Stimulated activated CD4-positive, alpha-beta T cell treated with anti-CD3 and anti-CD28 coated beads, Interleukin-1b, Interleukin-23, amount 100 ng/mL, for 1 hour (primary cell): ENCODE results near the gene HOOK1.
A peak's percentile ranks its signal among the peaks of the same experiment; 100 is the strongest.
"Not testable (repeated sequence)": the region's sequence is repeated elsewhere in the genome, so short reads cannot be mapped to it uniquely, and the experiment has no call there.

ENCODE experiments used
- DNase-seq, 2 donors: peaks; one replicate each; pipeline ENCODE4 v3.0.0-alpha.2; 2020; ENCODE audit warnings: low read depth in 2 of 2

HOOK1 gene

GRCh38 chr1:59819566-59820438 lies 5.1 kb downstream of the HOOK1 start:
- DNase-seq, result no peak

GRCh38 chr1:59827055-59827643 lies 12.4 kb downstream of the HOOK1 start:
- no peak for DNase-seq

- no peak for DNase-seq
These were observed 13.4 kb downstream of the HOOK1 start for GRCh38 chr1:59828160-59828559.

GRCh38 chr1:59831529-59831928 lies 16.8 kb downstream of the HOOK1 start:
- DNase-seq, result no peak

- DNase-seq, result no peak
These were observed 18.3 kb downstream of the HOOK1 start for GRCh38 chr1:59833022-59833421.

GRCh38 chr1:59833991-59834390 lies 19.2 kb downstream of the HOOK1 start:
- no peak for DNase-seq

GRCh38 chr1:59837857-59838256 lies 23.1 kb downstream of the HOOK1 start:
- DNase-seq, result not testable (repeated sequence)

GRCh38 chr1:59845091-59845490 lies 30.3 kb downstream of the HOOK1 start:
- DNase-seq, result no peak

- DNase-seq, result no peak
These were observed 31.6 kb downstream of the HOOK1 start for GRCh38 chr1:59846209-59846894.

- no peak for DNase-seq
These were observed 32.1 kb downstream of the HOOK1 start for GRCh38 chr1:59846895-59847282.

- DNase-seq, result no peak
These were observed 37.4 kb downstream of the HOOK1 start for GRCh38 chr1:59852117-59852516.

- not testable (repeated sequence) for DNase-seq
These were observed 40.5 kb downstream of the HOOK1 start for GRCh38 chr1:59855297-59855696.

GRCh38 chr1:59856725-59857338 lies 42.1 kb downstream of the HOOK1 start:
- no peak for DNase-seq

- no peak for DNase-seq
These were observed 43.1 kb downstream of the HOOK1 start for GRCh38 chr1:59857679-59858354.

GRCh38 chr1:59866462-59866861 lies 51.7 kb downstream of the HOOK1 start:
- no peak for DNase-seq

- DNase-seq, result no peak
These were observed 57.0 kb downstream of the HOOK1 start for GRCh38 chr1:59871746-59872145.

GRCh38 chr1:59877108-59877682 lies 62.4 kb downstream of the HOOK1 start:
- DNase-seq, result no peak

- DNase-seq, result no peak
These were observed 63.6 kb downstream of the HOOK1 start for GRCh38 chr1:59878370-59878769.

- DNase-seq, result peak in 1 of 2 donors; percentile 9
These were observed 64.8 kb downstream of the HOOK1 start for GRCh38 chr1:59879574-59879973.

- DNase-seq, result no peak
These were observed 65.3 kb downstream of the HOOK1 start for GRCh38 chr1:59879996-59880505.

- no peak for DNase-seq
These were observed 66.0 kb downstream of the HOOK1 start for GRCh38 chr1:59880735-59881134.
